SK-N-SH treated with all-trans-retinoic acid at 6 μM for 48 hours (cell line): ENCODE data around the gene HACD2.

Source experiments
- ATAC-seq: fragments of 200-7000 bp; cut with Tn5 transposase; 3 replicates; pipeline ENCODE4 v1.9.1; 2020; ENCODE audit warnings: mild to moderate bottlenecking, moderate library complexity
- ARNTL ChIP-seq: fragments of 450-650 bp; formaldehyde crosslinking; IDR thresholded peaks from 2 replicates; pipeline ENCODE4 v1.5.0; 2020; ENCODE audit warnings: low read depth, mild to moderate bottlenecking, moderate library complexity, borderline replicate concordance
- BACH2 ChIP-seq: fragments of 250-450 bp; sonication (Bioruptor Pico); IDR thresholded peaks from 2 replicates; pipeline ENCODE4 v1.9.0; 2021; ENCODE audit warnings: mild to moderate bottlenecking, borderline replicate concordance
- CREB5 ChIP-seq: fragments of 250-450 bp; sonication (Bioruptor Pico); IDR thresholded peaks from 2 replicates; pipeline ENCODE4 v1.5.1; 2020; ENCODE audit warnings: low read depth, mild to moderate bottlenecking, moderate library complexity
- CSDC2 ChIP-seq: fragments of 250-450 bp; sonication (Bioruptor Pico); IDR thresholded peaks from 2 replicates; pipeline ENCODE4 v1.5.0; 2020; ENCODE audit warnings: mild to moderate bottlenecking, moderate library complexity
- CSRNP3 ChIP-seq: fragments of 250-450 bp; sonication (Bioruptor Pico); IDR thresholded peaks from 2 replicates; pipeline ENCODE4 v1.5.1; 2021; ENCODE audit warnings: mild to moderate bottlenecking, moderate library complexity
- ESRRG ChIP-seq: fragments of 250-450 bp; sonication (Bioruptor Pico); IDR thresholded peaks from 2 replicates; pipeline ENCODE4 v1.6.1; 2021; ENCODE audit warnings: mild to moderate bottlenecking
- GLIS3 ChIP-seq: fragments of 250-450 bp; sonication (Bioruptor Pico); IDR thresholded peaks from 2 replicates; pipeline ENCODE4 v1.5.0; 2020; ENCODE audit warnings: mild to moderate bottlenecking, moderate library complexity
- ISL1 ChIP-seq: fragments of 250-450 bp; sonication (Bioruptor Pico); IDR thresholded peaks from 2 replicates; pipeline ENCODE4 v2.1.2; 2022; ENCODE audit warnings: mild to moderate bottlenecking, moderate library complexity
- OSR1 ChIP-seq: fragments of 250-450 bp; sonication (Bioruptor Pico); IDR thresholded peaks from 2 replicates; pipeline ENCODE4 v1.8.0; 2022; ENCODE audit warnings: moderate library complexity, mild to moderate bottlenecking, inconsistent platforms
- PATZ1 ChIP-seq: fragments of 250-450 bp; sonication (Bioruptor Pico); IDR thresholded peaks from 2 replicates; pipeline ENCODE4 v1.8.0; 2020; ENCODE audit warnings: mild to moderate bottlenecking, moderate library complexity, borderline replicate concordance
- POU6F1 ChIP-seq: fragments of 250-450 bp; sonication (Bioruptor Pico); IDR thresholded peaks from 2 replicates; pipeline ENCODE4 v1.8.0; 2021; ENCODE audit warnings: low read depth, mild to moderate bottlenecking, moderate library complexity, borderline replicate concordance
- PPARA ChIP-seq: fragments of 250-450 bp; sonication (Bioruptor Pico); IDR thresholded peaks from 2 replicates; pipeline ENCODE4 v1.5.0; 2020; ENCODE audit warnings: mild to moderate bottlenecking, borderline replicate concordance
- RARB ChIP-seq: fragments of 250-450 bp; sonication (Bioruptor Pico); IDR thresholded peaks from 2 replicates; pipeline ENCODE4 v1.8.0; 2021; ENCODE audit warnings: mild to moderate bottlenecking, moderate library complexity
- SNAI2 ChIP-seq: fragments of 250-450 bp; sonication (Bioruptor Pico); IDR thresholded peaks from 2 replicates; pipeline ENCODE4 v1.5.0; 2020; ENCODE audit warnings: mild to moderate bottlenecking, moderate library complexity
- TCF4 ChIP-seq: fragments of 250-450 bp; sonication (Bioruptor Pico); IDR thresholded peaks from 2 replicates; pipeline ENCODE4 v1.8.0; 2021; ENCODE audit warnings: mild to moderate bottlenecking, moderate library complexity, borderline replicate concordance
- TOX ChIP-seq: fragments of 250-450 bp; sonication (Bioruptor Pico); IDR thresholded peaks from 2 replicates; pipeline ENCODE4 v1.8.0; 2021; ENCODE audit warnings: mild to moderate bottlenecking, moderate library complexity, borderline replicate concordance
- TSHZ2 ChIP-seq: fragments of 250-450 bp; sonication (Bioruptor Pico); IDR thresholded peaks from 2 replicates; pipeline ENCODE4 v1.5.0; 2020; ENCODE audit warnings: mild to moderate bottlenecking, moderate library complexity
- ZC3H10 ChIP-seq: fragments of 250-450 bp; sonication (Bioruptor Pico); IDR thresholded peaks from 2 replicates; pipeline ENCODE4 v1.5.1; 2021; ENCODE audit warnings: mild to moderate bottlenecking, moderate library complexity
- ZFP3 ChIP-seq: fragments of 250-450 bp; sonication (Bioruptor Pico); IDR thresholded peaks from 2 replicates; pipeline ENCODE4 v1.5.0; 2020; ENCODE audit warnings: mild to moderate bottlenecking, moderate library complexity
- ZNF565 ChIP-seq: fragments of 450-650 bp; formaldehyde crosslinking; conservative IDR thresholded peaks from 2 replicates; pipeline ENCODE4 v1.5.0; 2020; ENCODE audit warnings: low read depth, mild to moderate bottlenecking, moderate library complexity
- ZNF70 ChIP-seq: fragments of 450-650 bp; formaldehyde crosslinking; IDR thresholded peaks from 2 replicates; pipeline ENCODE4 v1.5.0; 2020; ENCODE audit warnings: mild to moderate bottlenecking, moderate library complexity
- ZNF8 ChIP-seq: fragments of 450-650 bp; formaldehyde crosslinking; IDR thresholded peaks from 2 replicates; pipeline ENCODE4 v1.5.0; 2020; ENCODE audit warnings: mild to moderate bottlenecking, moderate library complexity

The HACD2 gene

GRCh38 chr3:123498761-123499160 lies 86.1 kb downstream of the HACD2 start:
- ATAC-seq = no peak
- TF ChIP-seq RARB = no peak
- TF ChIP-seq ZNF70 (CRISPR knock-in tag) = no peak
- no peak for TF ChIP-seq PPARA (CRISPR knock-in tag)
- no peak for TF ChIP-seq TOX (CRISPR knock-in tag)
- TF ChIP-seq CREB5 (CRISPR knock-in tag) = no peak
- no peak for TF ChIP-seq ZNF565 (CRISPR knock-in tag)
- no peak for TF ChIP-seq ARNTL
- TF ChIP-seq ZC3H10 (CRISPR knock-in tag) = no peak
- no peak for TF ChIP-seq POU6F1 (CRISPR knock-in tag)
- TF ChIP-seq PATZ1 = no peak
- no peak for TF ChIP-seq CSDC2 (CRISPR knock-in tag)
- TF ChIP-seq GLIS3 (CRISPR knock-in tag) = no peak
- no peak for TF ChIP-seq ISL1 (CRISPR knock-in tag)
- no peak for TF ChIP-seq SNAI2 (CRISPR knock-in tag)
- TF ChIP-seq ZFP3 (CRISPR knock-in tag) = no peak
- no peak for TF ChIP-seq CSRNP3 (CRISPR knock-in tag)
- no peak for TF ChIP-seq BACH2 (CRISPR knock-in tag)
- no peak for TF ChIP-seq ZNF8 (CRISPR knock-in tag)
- TF ChIP-seq OSR1 = no peak
- no peak for TF ChIP-seq ESRRG

- TF ChIP-seq GLIS3 (CRISPR knock-in tag) = no peak
- no peak for TF ChIP-seq TCF4
- no peak for TF ChIP-seq RARB
- no peak for TF ChIP-seq TSHZ2 (CRISPR knock-in tag)
- TF ChIP-seq ZNF565 (CRISPR knock-in tag) = no peak
- TF ChIP-seq ZFP3 (CRISPR knock-in tag) = no peak
- no peak for TF ChIP-seq ZNF70 (CRISPR knock-in tag)
- no peak for TF ChIP-seq ZC3H10 (CRISPR knock-in tag)
- no peak for TF ChIP-seq POU6F1 (CRISPR knock-in tag)
- TF ChIP-seq CSDC2 (CRISPR knock-in tag) = no peak
- no peak for TF ChIP-seq BACH2 (CRISPR knock-in tag)
- no peak for TF ChIP-seq ESRRG
- no peak for TF ChIP-seq ZNF8 (CRISPR knock-in tag)
- no peak for TF ChIP-seq ISL1 (CRISPR knock-in tag)
- no peak for TF ChIP-seq CSRNP3 (CRISPR knock-in tag)
- no peak for TF ChIP-seq ARNTL
- TF ChIP-seq, all 23 proteins: peak for 0
- ATAC-seq = no peak
Observed at GRCh38 chr3:123493912-123494311, 90.9 kb downstream of the HACD2 start.
